Type B pancreatic cell (in vitro differentiated cells): ENCODE data around the gene STX16. TPM values are rescaled to one million over a fixed set of nuclear protein-coding genes. Genes with fewer than 3 reads are reported as not detected.

Source experiments
- DNase-seq: peaks from one replicate; pipeline ENCODE4 v3.0.0; 2021; ENCODE audit warnings: mixed read lengths; ENCODE audit not compliant: unreplicated experiment; ENCODE audit errors: extremely low spot score
- H3K27ac Mint-ChIP-seq: 2 replicates; pipeline ENCODE4 v1.8.0; 2021; ENCODE audit warnings: mild to moderate bottlenecking, mixed read lengths
- H3K27me3 Mint-ChIP-seq: 2 replicates; pipeline ENCODE4 v1.8.0; 2021; ENCODE audit warnings: mixed read lengths
- H3K36me3 Mint-ChIP-seq: 2 replicates; pipeline ENCODE4 v1.8.0; 2021; ENCODE audit warnings: mixed read lengths
- H3K4me1 Mint-ChIP-seq: one replicate; pipeline ENCODE4 v1.8.0; 2021; ENCODE audit warnings: mixed read lengths; ENCODE audit not compliant: unreplicated experiment
- H3K4me3 Mint-ChIP-seq: 2 replicates; pipeline ENCODE4 v1.8.0; 2021; ENCODE audit warnings: mild to moderate bottlenecking, mixed read lengths
- H3K9me3 Mint-ChIP-seq: 2 replicates; pipeline ENCODE4 v1.8.0; 2021; ENCODE audit warnings: mixed read lengths
- CTCF ChIP-seq: fragments of 200-600 bp; sonication (generic); conservative IDR thresholded peaks from 2 replicates; pipeline ENCODE4 v1.5.0; 2021; ENCODE audit warnings: antibody characterized with exemption, mild to moderate bottlenecking
- total RNA-seq: library from RNA; stranded (reverse); gene quantifications from 2 replicates; pipeline ENCODE4 v1.2.1, GENCODE V29; 2021; ENCODE audit warnings: low replicate concordance

The STX16 gene
- total RNA-seq, 1 donor from 2014 or later = 62.8 TPM

- Mint-ChIP-seq H3K4me3 (no peak overlapping the region), H3K9me3 (no peaks in the 10 kb centered on the region), H3K27me3 (peaks cover 5% of the 10 kb centered on the region), H3K36me3 (no peaks in the 10 kb centered on the region), H3K4me1 (peaks cover 15% of the 10 kb centered on the region), H3K27ac (no peak overlapping the region)
- DNase-seq = no peak
- no peak for TF ChIP-seq CTCF
Measured at GRCh38 chr20:58626051-58626450, 25.0 kb upstream of the STX16 start.

GRCh38 chr20:58627212-58628072 lies 23.6 kb upstream of the STX16 start:
- Mint-ChIP-seq H3K36me3 (no peaks in the 10 kb centered on the region), H3K4me3 (no peak overlapping the region), H3K27me3 (peaks cover 5% of the 10 kb centered on the region), H3K4me1 (peaks cover 15% of the 10 kb centered on the region), H3K9me3 (no peaks in the 10 kb centered on the region), H3K27ac (no peak overlapping the region)
- DNase-seq = no peak
- TF ChIP-seq CTCF = no peak

DNA sequence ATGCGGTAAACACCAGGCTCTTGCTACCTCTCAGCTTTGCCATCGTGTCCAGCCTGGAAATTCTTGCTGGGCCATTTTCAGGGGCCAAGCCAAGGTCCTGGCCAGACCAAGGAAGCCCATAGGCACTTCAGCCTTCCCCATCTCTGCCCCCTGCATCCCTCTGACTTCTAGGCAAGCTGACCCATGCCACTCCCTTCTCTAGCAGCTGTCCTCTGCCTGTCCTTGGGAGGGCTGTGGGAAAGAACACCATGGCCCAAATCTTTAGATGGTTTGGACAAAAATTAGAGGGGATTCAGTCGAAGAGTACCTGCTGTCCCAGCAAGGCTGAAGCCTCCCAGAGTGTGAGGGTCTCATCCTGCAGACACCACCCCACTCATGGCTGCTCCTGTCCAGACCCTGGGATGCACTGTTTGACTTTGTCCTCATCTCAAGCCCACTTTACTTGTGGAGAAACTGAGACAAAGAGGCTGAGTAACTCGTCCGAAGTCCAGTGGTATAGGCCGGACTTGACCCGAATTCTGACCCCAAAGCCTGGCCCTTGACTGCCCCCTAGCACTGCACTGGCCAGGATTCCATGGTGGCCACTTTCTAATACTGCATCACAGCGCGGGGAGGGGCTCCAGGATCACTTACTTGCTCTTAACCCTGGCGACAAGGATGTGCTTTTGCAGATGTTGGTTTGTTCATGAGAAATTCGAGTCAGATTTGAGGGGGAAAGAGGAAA lies 22.4 kb upstream of the STX16 start:
- Mint-ChIP-seq H3K36me3 (no peaks in the 10 kb centered on the region), H3K4me3 (no peak overlapping the region), H3K9me3 (no peaks in the 10 kb centered on the region), H3K27me3 (peaks cover 9% of the 10 kb centered on the region), H3K4me1 (peaks cover 15% of the 10 kb centered on the region), H3K27ac (no peak overlapping the region)
- TF ChIP-seq CTCF = no peak
- DNase-seq = no peak

DNA sequence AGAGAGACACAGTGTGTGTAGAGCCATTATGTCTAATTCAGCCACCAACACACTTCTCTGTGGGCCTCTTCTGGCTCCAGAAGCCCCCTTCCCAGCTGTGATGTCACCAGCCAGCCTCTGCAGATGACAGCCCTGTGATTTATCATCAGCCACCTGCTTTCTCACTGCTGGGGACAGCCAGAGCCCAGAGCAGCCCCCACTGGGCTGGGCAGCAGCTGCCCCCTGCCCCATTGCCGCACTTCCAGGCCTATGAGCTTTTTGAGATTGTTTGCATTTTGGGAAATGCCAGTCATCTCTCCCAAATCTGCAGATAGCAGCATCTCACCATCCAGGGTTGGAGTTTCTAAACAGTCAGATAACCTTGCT lies 21.9 kb upstream of the STX16 start:
- Mint-ChIP-seq H3K27ac (no peak overlapping the region), H3K27me3 (peaks cover 9% of the 10 kb centered on the region), H3K4me1 (peaks cover 19% of the 10 kb centered on the region), H3K36me3 (no peaks in the 10 kb centered on the region), H3K9me3 (no peaks in the 10 kb centered on the region), H3K4me3 (no peak overlapping the region)
- TF ChIP-seq CTCF = no peak
- no peak for DNase-seq

DNA sequence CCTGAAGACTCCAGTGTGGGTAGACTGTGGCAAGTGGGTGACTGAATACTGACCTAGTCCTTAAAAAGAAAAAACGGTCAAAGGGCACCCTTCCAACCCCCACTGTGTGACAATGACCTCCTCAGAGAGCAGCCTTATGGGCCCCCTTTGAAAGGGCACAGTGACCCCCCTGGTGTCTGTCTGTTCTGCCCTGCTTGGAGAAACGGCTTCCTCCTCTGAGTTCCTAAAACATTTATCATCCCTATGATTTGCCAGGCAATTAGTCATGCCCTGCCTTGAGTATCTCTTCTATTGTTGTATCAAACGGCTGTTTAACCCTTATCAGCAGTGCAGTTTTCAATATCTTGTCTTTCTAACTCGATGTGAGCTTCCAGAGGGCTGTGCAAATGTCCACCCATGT lies 21.0 kb upstream of the STX16 start:
- peaks cover 4% of the 10 kb centered on the region for H3K27me3 Mint-ChIP-seq
- H3K9me3 Mint-ChIP-seq = no peaks in the 10 kb centered on the region
- H3K4me1 Mint-ChIP-seq = peaks cover 23% of the 10 kb centered on the region
- no peaks in the 10 kb centered on the region for H3K36me3 Mint-ChIP-seq
- DNase-seq = no peak
- no peak overlapping the region for H3K27ac Mint-ChIP-seq
- H3K4me3 Mint-ChIP-seq = no peak overlapping the region
- TF ChIP-seq CTCF = no peak
